ENCODE measurements around the gene NELFA.

Gene NELFA

GRCh38 chr4:1964971-1965370 lies 43.8 kb downstream of the NELFA start:
- DNase-seq (ENCODE audit: low spot score) = no peak

DNA sequence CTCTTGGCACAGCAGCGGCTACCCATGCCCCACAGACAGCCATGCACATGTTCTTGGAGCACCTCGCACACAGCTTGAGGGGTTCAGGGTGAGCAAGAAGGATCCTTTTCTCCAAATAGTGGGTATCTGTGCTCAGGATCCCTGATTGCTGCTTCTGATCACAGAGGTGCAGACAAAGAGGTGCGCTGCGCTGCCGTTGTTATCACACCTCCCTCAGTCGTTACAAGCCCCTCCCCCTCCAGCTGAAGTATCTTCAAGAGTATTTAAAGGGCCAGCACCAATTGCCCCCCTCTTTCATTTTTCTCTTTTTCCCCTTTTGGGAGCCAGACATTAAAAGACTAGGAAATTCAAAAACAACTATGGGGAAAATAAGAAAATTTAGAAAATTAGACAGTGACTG lies 44.3 kb downstream of the NELFA start:
- no peak for DNase-seq (ENCODE audit: low spot score)

DNA sequence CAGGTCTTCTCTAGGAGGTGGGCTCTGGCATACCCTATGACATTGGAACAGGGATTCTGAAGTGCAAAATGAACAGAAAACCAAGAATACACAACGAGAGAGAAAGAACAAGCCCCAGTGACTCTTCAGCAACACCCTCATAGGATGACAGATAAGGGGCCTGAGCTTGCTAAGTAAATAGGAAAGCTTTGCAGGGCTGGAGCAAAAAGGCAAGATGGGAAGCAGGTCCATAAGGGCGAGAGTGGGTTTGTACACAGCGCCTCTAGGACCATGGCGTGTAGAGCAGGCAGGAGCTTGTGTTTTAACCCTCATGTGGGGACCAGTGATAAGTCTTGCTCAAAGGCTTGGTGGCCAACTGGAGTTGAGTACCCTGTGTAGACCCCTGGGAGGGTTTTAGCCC lies 45.8 kb downstream of the NELFA start:
- no peak for DNase-seq (ENCODE audit: low spot score)

- no peak for DNase-seq (ENCODE audit: low spot score)
These were observed 47.2 kb downstream of the NELFA start for GRCh38 chr4:1961563-1961962.

- no peak for DNase-seq (ENCODE audit: low spot score)
These were observed 47.7 kb downstream of the NELFA start for GRCh38 chr4:1961038-1961437.

- DNase-seq (ENCODE audit: low spot score) = no peak
These were observed 48.5 kb downstream of the NELFA start for GRCh38 chr4:1960170-1960825.

- no peak for DNase-seq (ENCODE audit: low spot score)
These were observed 49.7 kb downstream of the NELFA start for GRCh38 chr4:1959104-1959384.

- DNase-seq (ENCODE audit: low spot score) = no peak
These were observed 50.3 kb downstream of the NELFA start for GRCh38 chr4:1958276-1959103.

DNA sequence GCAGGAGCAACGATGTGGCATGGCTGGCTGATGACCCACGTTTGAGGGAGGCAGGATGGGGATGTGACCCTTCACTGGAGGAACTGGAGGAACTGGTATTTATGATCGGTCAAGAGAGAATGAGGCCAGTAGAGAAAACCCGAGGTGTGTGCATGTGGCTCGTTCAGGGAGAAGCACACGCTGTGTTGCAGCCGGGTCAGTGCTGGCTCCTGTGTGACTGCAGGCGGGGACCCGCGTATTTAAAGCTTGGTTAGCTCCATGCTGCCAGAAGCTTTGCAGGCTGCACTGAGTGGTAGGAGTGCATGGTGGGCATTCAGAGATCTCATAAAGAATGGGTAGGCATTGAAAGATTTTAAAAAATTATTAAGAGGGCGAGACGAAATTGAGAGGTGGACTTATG lies 52.1 kb downstream of the NELFA start:
- DNase-seq (ENCODE audit: low spot score) = no peak

DNA sequence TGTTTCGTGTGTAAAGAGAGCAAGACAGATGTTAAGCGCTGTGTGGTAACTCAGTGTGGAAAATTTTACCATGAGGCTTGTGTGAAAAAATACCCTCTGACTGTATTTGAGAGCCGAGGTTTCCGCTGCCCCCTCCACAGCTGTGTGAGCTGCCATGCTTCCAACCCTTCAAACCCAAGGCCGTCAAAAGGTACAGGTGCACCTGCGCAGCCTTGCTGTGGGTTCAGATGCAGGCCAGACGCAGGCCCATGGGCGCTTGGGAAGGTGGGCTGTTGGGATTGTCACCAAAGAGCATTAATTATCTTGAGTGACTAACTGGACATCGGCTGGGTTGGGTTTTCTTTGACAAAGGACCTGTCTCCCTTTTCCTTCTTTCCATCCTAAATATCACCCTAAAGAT lies 55.4 kb downstream of the NELFA start:
- DNase-seq (ENCODE audit: low spot score) = no peak

DNA sequence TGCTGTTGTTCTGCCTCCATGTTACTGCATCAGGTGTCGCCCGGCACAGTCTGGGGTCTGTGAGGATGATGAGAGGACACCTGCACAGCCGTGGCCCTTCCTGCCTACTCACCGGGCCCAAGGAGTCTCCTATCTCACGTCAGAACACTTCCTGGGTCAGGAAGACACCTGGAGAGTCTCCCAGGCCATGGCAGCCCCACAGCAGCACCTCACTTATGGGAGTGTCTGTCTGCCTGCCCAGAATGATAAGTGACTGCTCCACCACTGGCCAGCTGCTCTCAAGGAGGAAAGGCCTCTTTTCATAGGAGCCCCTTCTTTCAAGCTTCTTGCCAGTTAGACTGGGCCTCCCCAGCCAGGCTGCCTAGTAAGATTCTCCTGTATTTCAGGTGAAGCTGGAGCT lies 56.1 kb downstream of the NELFA start:
- DNase-seq (ENCODE audit: low spot score) = no peak

DNA sequence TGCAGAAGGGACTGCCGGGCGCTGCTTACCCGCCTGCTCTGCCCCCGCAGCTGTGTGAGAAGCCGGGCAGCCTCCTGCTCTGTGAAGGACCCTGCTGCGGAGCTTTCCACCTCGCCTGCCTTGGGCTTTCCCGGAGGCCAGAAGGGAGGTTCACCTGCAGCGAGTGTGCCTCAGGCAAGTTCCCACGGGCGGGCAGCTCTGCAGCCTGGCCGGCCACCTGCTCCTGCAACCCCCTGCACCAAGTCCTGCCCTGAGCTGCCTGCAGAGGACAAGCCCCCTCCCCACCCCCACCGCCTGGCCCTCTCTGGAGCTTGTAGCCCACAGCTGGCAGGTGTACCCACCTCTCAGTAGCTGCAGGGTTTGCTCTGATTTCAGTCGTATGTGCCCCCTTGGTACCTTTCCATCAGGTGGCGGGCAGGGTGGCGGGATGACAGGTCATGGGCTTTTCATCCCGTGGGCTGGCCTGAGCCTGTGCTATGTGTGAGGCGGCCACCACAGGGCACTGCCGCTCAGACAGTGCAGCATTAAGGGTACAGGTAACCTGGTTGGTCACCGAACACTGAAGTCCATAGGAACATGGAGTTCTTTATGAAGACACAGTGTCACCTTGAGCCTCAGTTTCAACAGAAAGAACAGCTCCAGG lies 56.6 kb downstream of the NELFA start:
- no peak for DNase-seq (ENCODE audit: low spot score)

- DNase-seq (ENCODE audit: low spot score) = no peak
These were observed 58.4 kb downstream of the NELFA start for GRCh38 chr4:1950369-1950768.

DNA sequence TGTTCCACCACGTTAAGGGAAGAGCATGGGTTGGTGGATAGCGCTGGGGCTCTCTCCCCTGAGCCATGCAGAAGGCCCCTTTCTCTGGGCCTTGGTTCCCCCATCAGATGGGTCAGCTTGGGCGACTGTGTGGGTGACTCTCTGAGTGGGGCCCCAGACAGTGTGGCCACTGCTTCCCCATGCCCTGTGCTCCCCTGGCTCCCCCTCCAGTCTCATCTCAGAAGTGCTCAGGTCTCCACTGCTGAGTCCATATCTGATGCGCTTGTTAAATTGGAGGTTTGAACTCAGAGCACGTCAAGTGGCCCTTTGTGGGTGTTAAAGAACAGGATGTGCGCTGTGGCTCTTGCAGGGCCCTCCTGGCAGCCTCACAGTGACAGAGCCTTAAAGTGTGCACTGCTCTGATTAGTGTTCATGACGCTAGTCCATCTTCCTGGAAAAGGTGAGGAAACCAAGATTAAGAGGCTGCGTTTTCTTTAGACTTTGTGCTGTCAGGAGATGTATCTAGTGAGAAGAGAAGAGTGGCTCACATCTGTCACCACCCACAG lies 59.8 kb downstream of the NELFA start:
- no peak for DNase-seq (ENCODE audit: low spot score)

GRCh38 chr4:1948232-1948631 lies 60.5 kb downstream of the NELFA start:
- no peak for DNase-seq (ENCODE audit: low spot score)

- no peak for DNase-seq (ENCODE audit: low spot score)
These were observed 62.9 kb downstream of the NELFA start for GRCh38 chr4:1945912-1946311.

- no peak for DNase-seq (ENCODE audit: low spot score)
These were observed 63.5 kb downstream of the NELFA start for GRCh38 chr4:1945124-1945895.

DNA sequence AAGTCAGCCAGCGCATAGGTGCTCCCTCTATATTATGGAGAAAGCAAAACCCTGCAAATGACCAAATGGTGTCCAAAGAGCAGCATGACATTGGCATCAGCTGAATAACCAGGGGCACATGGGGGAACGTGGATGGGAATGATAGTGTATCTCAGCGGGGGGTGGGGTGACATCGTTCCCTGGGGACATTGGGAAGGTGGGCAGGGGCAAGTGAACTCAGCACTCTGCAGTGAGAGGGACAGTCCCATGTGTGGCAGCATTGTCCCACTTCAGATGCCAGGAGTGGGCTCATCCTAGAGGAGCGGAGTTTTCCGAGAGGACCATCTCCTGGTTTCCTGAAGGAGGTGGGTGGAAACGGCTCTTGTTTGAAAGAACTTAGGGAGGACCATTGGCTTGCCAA lies 64.8 kb downstream of the NELFA start:
- no peak for DNase-seq (ENCODE audit: low spot score)

DNA sequence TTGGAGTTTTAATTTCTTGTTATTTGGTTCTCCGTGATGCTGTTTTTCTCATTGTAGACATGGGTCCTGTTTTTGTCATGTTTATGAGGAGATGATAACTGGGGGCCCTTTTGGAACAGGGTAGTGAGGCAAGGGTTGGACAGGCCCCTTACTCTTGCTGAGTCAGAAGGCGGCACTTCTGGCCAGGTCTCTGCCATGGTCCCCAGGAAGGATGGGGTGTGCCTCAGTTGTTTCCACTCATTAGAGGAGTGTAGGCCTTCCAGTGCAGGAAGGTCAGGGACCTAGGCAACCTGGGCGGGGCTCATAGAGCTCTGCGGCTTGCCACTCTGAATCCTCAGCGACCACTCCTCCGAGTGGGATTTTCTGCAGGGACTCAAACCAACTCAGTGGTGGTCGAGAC lies 68.2 kb downstream of the NELFA start:
- no peak for DNase-seq (ENCODE audit: low spot score)

GRCh38 chr4:1939664-1940509 lies 68.9 kb downstream of the NELFA start:
- DNase-seq (ENCODE audit: low spot score) = no peak

- DNase-seq (ENCODE audit: low spot score) = no peak
These were observed 70.7 kb downstream of the NELFA start for GRCh38 chr4:1938027-1938426.

- no peak for DNase-seq (ENCODE audit: low spot score)
These were observed 71.2 kb downstream of the NELFA start for GRCh38 chr4:1937550-1937949.

Data from HuH-7 (cell line).